ENCODE measurements around the gene LRRC23.

DNA sequence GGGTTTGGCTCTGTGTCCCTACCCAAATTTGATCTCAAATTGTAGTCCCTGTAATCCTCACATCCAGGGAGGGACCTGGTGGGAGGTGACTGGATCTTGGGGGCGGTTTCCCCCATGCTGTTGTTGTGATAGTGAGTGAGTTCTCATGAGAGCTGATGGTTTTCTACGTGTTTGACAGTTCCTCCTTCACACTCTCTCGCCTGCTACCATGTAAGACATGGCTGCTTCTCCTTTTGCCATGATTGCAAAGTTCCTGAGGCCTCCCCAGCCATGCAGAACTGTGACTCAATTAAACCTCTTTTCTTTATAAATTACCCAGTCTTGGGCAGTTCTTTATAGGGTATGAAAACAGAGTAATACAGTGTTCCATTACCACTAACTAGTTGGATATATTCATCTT, 10.3 kb upstream of the LRRC23 start:
- TF ChIP-seq, protein P1, sequence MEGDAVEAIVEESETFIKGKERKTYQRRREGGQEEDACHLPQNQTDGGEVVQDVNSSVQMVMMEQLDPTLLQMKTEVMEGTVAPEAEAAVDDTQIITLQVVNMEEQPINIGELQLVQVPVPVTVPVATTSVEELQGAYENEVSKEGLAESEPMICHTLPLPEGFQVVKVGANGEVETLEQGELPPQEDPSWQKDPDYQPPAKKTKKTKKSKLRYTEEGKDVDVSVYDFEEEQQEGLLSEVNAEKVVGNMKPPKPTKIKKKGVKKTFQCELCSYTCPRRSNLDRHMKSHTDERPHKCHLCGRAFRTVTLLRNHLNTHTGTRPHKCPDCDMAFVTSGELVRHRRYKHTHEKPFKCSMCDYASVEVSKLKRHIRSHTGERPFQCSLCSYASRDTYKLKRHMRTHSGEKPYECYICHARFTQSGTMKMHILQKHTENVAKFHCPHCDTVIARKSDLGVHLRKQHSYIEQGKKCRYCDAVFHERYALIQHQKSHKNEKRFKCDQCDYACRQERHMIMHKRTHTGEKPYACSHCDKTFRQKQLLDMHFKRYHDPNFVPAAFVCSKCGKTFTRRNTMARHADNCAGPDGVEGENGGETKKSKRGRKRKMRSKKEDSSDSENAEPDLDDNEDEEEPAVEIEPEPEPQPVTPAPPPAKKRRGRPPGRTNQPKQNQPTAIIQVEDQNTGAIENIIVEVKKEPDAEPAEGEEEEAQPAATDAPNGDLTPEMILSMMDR (IDR thresholded peaks at IDR 0.05) = no peak
- TF ChIP-seq POLR2A (IDR thresholded peaks at IDR 0.05) = no peak

Measured in Peyer's patch (tissue), 4 donors.